ENCODE results near the gene FAM120AOS. TPM values are rescaled to one million over a fixed set of nuclear protein-coding genes. Genes with fewer than 3 reads are reported as not detected.

The FAM120AOS gene
- total and polyA plus RNA-seq, 2 of the 4 experiments (the other 2 are of a cell fraction), result 22.7 to 24.7 TPM

GRCh38 chr9:93450945-93451815 lies 2.2 kb downstream of the FAM120AOS start, which contains the start of gene FAM120A:
Gene FAM120A (plus strand): TSS chr9:93451685. CDS start chr9:93451916, 231 bp downstream.
- H4K20me1 ChIP-seq (ENCODE audit: insufficient read depth, low read length), result peaks cover 27% of the 10 kb centered on the region
- peak within 1 kb of the TSS; percentile 99 for H3K9ac ChIP-seq (ENCODE audit: low read depth, low read length)
- H2BK20ac ChIP-seq (ENCODE audit: low read depth, low read length), result no peak within 1 kb of the TSS
- H2BK5ac ChIP-seq (ENCODE audit: low read depth, low read length, poor library complexity, severe bottlenecking), result peak within 1 kb of the TSS; percentile 94
- intact Hi-C loops (cut with micrococcal nuclease), result loop anchor here (2.0 to 10.0 kb wide), 3 partner anchors 62 to 356 kb away; partner anchors contain the start of genes CARD19 and NINJ1
- H4K5ac ChIP-seq (ENCODE audit: low read depth, low read length), result peak within 1 kb of the TSS; percentile 59
- peak within 1 kb of the TSS; percentile 90 for H3K23ac ChIP-seq (ENCODE audit: low read depth, low read length)
- peaks cover 14% of the 10 kb centered on the region for H3K36me3 ChIP-seq (ENCODE audit: control insufficient read depth, insufficient read depth, low read length)
- peak within 1 kb of the TSS; percentile 86 for H3K14ac ChIP-seq (replicated peaks; ENCODE audit: low read depth, low read length)
- H2AFZ ChIP-seq (replicated peaks; ENCODE audit: low read length, poor library complexity), result peak within 1 kb of the TSS; percentile 97
- dilution Hi-C loops (cut with HindIII; ENCODE audit: low sequenced_read_pairs, unreplicated experiment), result no loop called here
- 0% methylated on average over 26 of the region's 100 CpGs; no CpG with 5 or more reads in 1 of the 2 experiments for WGBS, 2 experiments (ENCODE audit: extremely low coverage in 2 of 2, insufficient read length in 1 of 2)
- H4K8ac ChIP-seq (ENCODE audit: low read depth in 2 of 2, low read length in 2 of 2), result peak within 1 kb of the TSS; percentile 55 to 65; a peak in 2 of 4 replicates
- H2BK120ac ChIP-seq (ENCODE audit: low read depth, low read length), result peak within 1 kb of the TSS; percentile 39; the same call in 1 of the 2 replicates
- H3K4ac ChIP-seq (ENCODE audit: low read depth, low read length), result peak within 1 kb of the TSS; percentile 95
- no peaks in the 10 kb centered on the region for H3K27me3 ChIP-seq (ENCODE audit: control insufficient read depth, insufficient read depth, low read length)
- peak within 1 kb of the TSS; percentile 99 for H3K4me2 ChIP-seq (ENCODE audit: low read depth, low read length)
- TF ChIP-seq BHLHE40 (IDR thresholded peaks at IDR 0.05; ENCODE audit: low read depth, low read length) (no peak), RAD21 (IDR thresholded peaks at IDR 0.05; ENCODE audit: low read length) (peak; percentile 1; the same call in 1 of the 2 replicates), MXI1 (IDR thresholded peaks at IDR 0.05; ENCODE audit: borderline replicate concordance, low read depth, low read length) (peak; percentile 45; the same call in 1 of the 2 replicates), POLR2A (IDR thresholded peaks at IDR 0.05; ENCODE audit: low read depth, low read length) (peak; percentile 91)
- ChIA-PET CTCF (interaction anchor here (0.9 kb wide), 1 partner anchor 15 kb away, joined by 3 read pairs; no protein-coding TSS in a partner anchor), POLR2A (ENCODE audit: unreplicated experiment) (interaction anchor here (1.0 kb wide), 1 partner anchor 115 kb away, joined by 3 read pairs; no protein-coding TSS in a partner anchor)
- H3K9me3 ChIP-seq (ENCODE audit: control insufficient read depth, insufficient read depth, low read length), result no peaks in the 10 kb centered on the region
- no peak within 1 kb of the TSS for H2BK15ac ChIP-seq (ENCODE audit: low read depth, low read length)
- ATAC-seq (ENCODE audit: low read depth), result peak; percentile 80
- H3K4me3 ChIP-seq (ENCODE audit: insufficient read depth, low read depth, low read length), result peak within 1 kb of the TSS; percentile 97
- H3K56ac ChIP-seq (ENCODE audit: extremely low read depth, insufficient read depth, low read length), result peak within 1 kb of the TSS; percentile 79
- peak; percentile 70 for DNase-seq
- peak within 1 kb of the TSS; percentile 46; the same call in 1 of the 2 replicates for H4K91ac ChIP-seq (ENCODE audit: insufficient read depth, low read depth, low read length)
- in situ Hi-C loops (cut with MboI; ENCODE audit: low sequenced_read_pairs), result loop anchor here (10.0 to 25.0 kb wide), 3 partner anchors 114 to 711 kb away; no protein-coding TSS in a partner anchor
- no TSS peak for BruUV-seq (replicated peaks)
- H3K4me1 ChIP-seq (ENCODE audit: control insufficient read depth, insufficient read depth, low read length), result no peaks in the 10 kb centered on the region
- peak within 1 kb of the TSS; percentile 98 for H3K27ac ChIP-seq (ENCODE audit: insufficient read depth, low read length)
- H3K9me1 ChIP-seq (ENCODE audit: insufficient read depth, low read length), result peaks cover 3% of the 10 kb centered on the region; the same call in 1 of the 2 replicates
- H2AK5ac ChIP-seq (ENCODE audit: low read depth, low read length), result peak within 1 kb of the TSS; percentile 88
- peaks cover 8 to 13% of the 10 kb centered on the region in 2 experiments; a peak in 3 of 4 replicates for H3K79me1 ChIP-seq (ENCODE audit: low read depth in 1 of 2, low read length in 2 of 2)
- peak within 1 kb of the TSS; percentile 91 for H2AK9ac ChIP-seq (replicated peaks; ENCODE audit: low read depth, low read length, poor library complexity)
- peak within 1 kb of the TSS; percentile 49 for H3K18ac ChIP-seq (ENCODE audit: low read depth, low read length)

All from IMR-90 (cell line).